GM18507 (cell line): ENCODE measurements around the gene ZNF384.
A peak's percentile ranks its signal among the peaks of the same experiment; 100 is the strongest.

Experiments
- DNase-seq: peaks from one replicate; pipeline ENCODE4 v3.0.0; 2011; ENCODE audit warnings: low read depth; ENCODE audit not compliant: insufficient read length; ENCODE audit errors: extremely low spot score
- FAIRE-seq: peaks from 2 replicates; lab custom pipeline; 2011; peaks lifted over from hg19 to GRCh38; lab: Jason Lieb, UNC

ZNF384 gene

DNA sequence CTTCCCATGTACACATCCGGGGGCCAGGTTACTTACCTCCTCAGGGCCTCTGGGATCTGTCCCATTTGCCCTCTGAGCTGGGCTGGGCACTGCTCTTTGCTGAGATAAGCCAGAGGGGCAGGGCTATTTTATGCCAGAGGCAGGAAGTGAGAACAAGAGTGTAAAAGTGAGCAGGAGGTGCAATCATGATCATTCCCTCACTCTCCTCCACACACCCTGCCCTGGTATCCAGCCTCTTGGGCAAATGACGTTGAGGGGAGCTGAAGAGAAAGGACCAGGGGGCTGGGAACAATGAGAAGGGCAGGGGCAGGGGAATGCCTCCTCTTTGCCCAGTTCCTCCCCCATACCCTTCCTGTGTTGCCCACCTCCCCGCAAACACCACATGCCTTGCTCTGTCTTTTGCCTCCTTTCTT, 57.6 kb downstream of the ZNF384 start:
- peak; percentile 80 for FAIRE-seq

DNA sequence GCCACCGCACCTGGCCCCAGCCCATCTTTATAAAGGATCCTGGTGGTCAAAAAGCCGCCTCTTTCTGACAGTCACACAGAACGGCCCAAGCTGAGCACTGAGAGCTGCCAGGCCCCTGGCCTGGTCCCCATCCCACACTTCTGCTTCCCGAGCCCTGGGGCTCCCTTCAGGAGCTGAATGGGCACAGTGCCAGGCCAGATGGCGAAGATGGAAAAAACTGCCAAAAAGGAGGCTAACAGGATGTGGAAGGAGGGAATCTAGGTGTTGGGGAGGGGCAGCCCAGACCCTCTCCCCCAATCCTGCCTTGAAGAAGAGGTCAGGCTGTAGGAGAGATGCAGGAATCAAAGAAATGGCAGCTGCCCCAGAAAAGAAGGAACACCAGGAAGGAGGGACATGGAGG, 58.4 kb downstream of the ZNF384 start:
- no peak for DNase-seq
- no peak for FAIRE-seq

More for the DNA sequence above, 57.6 kb downstream of the ZNF384 start:
- DNase-seq = no peak

DNA sequence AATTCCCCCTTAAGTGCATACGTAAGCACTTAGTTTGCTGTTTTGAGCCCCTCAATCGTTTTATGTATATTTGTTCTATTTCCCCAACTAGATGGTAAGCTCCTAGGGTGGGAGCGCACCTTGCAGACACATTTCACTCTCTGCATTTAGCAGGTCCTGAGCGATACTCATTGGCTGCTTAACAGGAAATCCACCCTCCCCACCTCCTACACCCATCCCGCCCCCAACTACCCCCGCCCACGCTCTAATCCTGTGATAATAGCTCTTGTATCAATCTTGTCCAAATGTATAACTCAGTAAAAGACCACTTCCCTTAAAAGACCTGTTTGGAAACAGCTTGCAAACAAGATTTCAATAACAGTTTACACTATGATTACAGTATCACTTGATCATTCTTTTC, 61.6 kb downstream of the ZNF384 start:
- FAIRE-seq (peak; percentile 29), DNase-seq (no peak)

DNA sequence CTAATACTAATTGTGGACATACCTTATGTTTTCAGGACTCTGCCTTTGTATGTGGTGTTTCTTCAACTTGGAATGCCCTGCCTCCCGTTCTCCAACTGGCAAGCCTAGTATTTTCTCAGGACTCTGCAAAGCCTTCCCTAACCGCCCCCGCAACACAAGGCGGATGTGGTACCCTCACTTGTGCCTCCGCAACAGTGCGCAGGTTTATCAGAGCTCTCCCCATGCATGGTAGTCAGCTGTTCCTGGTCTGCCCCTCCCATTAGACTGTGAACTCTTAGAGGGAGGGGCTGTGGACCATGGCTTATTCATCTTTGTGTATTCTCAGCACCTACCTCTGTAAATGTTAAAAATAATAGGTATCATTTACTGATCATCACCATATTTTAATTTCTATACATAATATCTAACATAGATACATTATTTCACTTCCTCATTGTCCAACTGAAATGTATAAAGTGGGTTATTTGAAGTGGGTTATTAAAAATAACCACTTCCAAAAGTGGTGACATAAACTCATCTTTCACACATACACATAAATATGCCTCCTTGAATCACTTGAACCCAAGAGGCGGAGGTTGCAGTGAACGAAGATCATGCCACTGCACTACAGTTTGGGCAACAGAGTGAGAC, 62.4 kb downstream of the ZNF384 start:
- peak; percentile 24 for FAIRE-seq
- DNase-seq = no peak

DNA sequence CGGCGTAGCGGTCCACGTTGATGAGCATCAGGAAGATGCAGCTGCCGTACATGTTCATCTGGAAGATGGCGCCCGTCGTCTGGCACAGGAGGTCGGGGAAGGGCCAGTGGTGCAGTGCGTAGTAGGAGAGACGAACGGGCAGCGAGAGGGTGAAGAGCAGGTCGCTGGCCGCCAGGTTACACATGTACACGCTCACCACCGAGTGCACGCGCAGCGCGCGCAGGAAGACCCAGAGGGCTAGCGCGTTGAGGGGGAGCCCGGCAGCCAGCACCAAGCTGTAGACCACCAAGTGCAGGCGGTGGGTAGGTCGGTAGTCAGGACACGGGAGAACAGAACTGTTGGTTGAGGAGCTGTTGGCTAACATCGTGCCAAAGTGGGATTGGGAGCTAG, 68.3 kb downstream of the ZNF384 start:
- FAIRE-seq = no peak

DNA sequence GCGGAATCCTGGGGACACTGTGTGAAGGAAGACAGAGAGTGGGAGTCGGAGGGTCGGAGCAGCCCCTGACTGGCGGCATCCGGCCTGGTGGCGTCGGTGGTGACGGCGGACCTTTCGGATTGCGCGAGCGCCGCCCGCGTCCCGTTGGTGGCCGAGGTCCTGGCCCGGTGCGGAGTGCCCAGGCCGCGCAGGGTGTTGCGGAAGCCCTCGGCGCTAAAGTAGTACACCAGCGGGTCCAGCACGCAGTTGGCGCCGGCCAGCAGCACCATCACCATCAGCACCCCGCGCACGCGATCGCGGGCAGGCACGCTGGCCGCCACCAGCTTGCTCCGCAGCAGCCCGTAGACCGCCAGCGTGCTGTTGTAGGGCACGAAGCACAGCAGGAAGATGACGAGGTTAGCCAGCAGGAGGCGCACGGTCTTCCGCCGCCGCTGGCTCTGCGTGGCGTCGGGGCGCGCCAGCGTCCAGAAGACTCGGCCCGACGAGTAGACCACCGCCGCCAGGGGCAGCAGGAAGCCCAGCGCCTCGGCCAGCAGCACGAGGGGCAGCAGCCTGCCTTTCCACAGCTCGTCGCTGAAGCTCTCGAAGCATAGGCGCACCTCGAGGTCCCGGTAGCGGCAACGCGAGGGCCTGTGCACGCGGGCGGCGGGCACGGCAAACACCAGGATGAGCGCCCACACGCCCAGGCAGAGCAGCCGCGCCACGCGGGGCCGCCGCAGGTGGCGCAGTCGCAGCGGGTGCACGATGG, 68.9 kb downstream of the ZNF384 start:
- DNase-seq (no peak), FAIRE-seq (no peak)

More for the DNA sequence above, 68.3 kb downstream of the ZNF384 start:
- DNase-seq = no peak

DNA sequence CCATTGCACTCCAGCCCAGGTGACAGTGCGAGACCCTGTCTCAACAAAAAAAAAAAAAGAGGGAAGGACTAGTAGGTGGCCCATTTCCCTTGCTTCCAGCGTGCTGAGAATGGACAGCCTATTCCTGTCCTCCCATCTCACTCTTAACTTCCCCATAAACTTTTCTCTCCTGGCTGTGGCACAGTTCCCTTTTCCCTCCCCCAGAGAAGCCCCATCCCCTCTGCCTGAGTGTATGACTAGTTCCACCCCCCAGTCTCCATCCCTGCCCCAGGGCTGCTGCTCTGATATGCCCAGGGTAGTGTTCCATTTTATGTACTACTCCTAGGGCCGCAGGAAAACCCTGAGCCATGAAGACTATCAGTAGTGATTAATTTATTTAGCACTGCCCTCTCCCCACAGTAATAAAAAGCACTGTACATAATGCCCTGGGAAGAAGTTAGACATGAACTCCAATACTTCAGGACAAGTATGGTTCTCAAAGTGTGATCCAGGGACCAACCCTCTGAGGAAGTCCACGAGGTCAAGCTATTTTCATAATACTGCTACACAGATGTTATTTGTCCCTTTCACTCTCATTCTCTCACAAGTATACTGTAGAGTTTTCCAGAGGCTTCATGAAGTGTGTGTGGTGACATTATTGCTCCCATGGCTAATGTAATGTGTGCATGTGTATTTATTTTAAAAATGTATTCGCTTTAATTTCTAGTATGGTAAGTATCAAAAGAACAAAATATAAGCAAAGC, 70.5 kb downstream of the ZNF384 start:
- DNase-seq (no peak), FAIRE-seq (no peak)
